ENCODE data around the gene TTC39A. TPM values are rescaled to one million over a fixed set of nuclear protein-coding genes. Genes with fewer than 3 reads are reported as not detected.
"Not testable (repeated sequence)": the region's sequence is repeated elsewhere in the genome, so short reads cannot be mapped to it uniquely, and the experiment has no call there.

Gene TTC39A
- total and polyA plus RNA-seq, 7 donors: 0.48 to 12.4 (median 6.0) TPM

DNA sequence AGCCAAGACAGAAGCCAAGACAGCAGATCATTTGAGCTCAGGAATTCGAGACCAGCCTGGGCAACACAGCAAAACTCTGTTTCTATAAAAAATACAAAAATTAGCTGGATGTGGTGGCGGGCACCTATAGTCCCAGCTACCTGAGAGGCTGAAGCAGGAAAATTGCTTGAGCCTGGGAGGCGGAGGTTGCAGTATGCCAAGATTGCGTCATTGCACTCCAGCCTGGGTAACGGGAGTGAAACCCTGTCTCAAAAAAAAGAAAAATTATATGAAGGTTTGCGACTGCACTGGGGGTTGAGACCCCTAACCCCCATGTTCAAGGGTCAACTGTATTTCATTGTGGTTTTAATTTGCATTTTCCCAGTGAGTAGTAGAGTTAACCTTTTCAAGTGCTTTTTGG lies 78.0 kb downstream of the TTC39A start:
- Histone ChIP-seq H3K9me3 (no peaks in the 10 kb centered on the region), H3K36me3 (ENCODE audit: insufficient read depth in 1 of 2, low read depth in 1 of 2) (no peaks in the 10 kb centered on the region), H3K27ac (no peak overlapping the region), H3K4me1 (peaks cover 43% of the 10 kb centered on the region), H3K4me3 (no peak overlapping the region), H3K27me3 (ENCODE audit: insufficient read depth in 3 of 3, low read length in 2 of 3) (no peaks in the 10 kb centered on the region)
- intact Hi-C loops (cut with DNase I): no loop called here
- ATAC-seq (no peak), DNase-seq (no peak)
- 88 to 99% (median 94%) methylated on average over 6 of the region's 6 CpGs for WGBS, 3 donors
- TF ChIP-seq CTCF (IDR thresholded peaks at IDR 0.05): no peak

GRCh38 chr1:51251165-51251564 lies 79.2 kb downstream of the TTC39A start:
- ATAC-seq; H3K27me3 ChIP-seq (ENCODE audit: insufficient read depth in 3 of 3, low read length in 2 of 3); H3K27ac ChIP-seq; intact Hi-C loops (cut with DNase I); DNase-seq; H3K4me3 ChIP-seq; H3K36me3 ChIP-seq (ENCODE audit: insufficient read depth in 1 of 2, low read depth in 1 of 2); H3K9me3 ChIP-seq: not testable (repeated sequence)
- WGBS, 3 donors: 96 to 99% (median 99%) methylated on average over 14 to 20 of the region's 20 CpGs
- peaks cover 48% of the 10 kb centered on the region for H3K4me1 ChIP-seq

GRCh38 chr1:51250729-51251128 lies 79.6 kb downstream of the TTC39A start:
- DNase-seq; H3K36me3 ChIP-seq (ENCODE audit: insufficient read depth in 1 of 2, low read depth in 1 of 2); H3K4me3 ChIP-seq; ATAC-seq; H3K27ac ChIP-seq; intact Hi-C loops (cut with DNase I); H3K9me3 ChIP-seq; H3K27me3 ChIP-seq (ENCODE audit: insufficient read depth in 3 of 3, low read length in 2 of 3): not testable (repeated sequence)
- WGBS, 3 donors: 97 to 99% (median 97%) methylated on average over 12 to 14 of the region's 14 CpGs
- H3K4me1 ChIP-seq: peaks cover 49% of the 10 kb centered on the region

GRCh38 chr1:51249445-51249844 lies 80.9 kb downstream of the TTC39A start:
- Histone ChIP-seq H3K4me3 (no peak overlapping the region), H3K27ac (no peak overlapping the region), H3K36me3 (ENCODE audit: insufficient read depth in 1 of 2, low read depth in 1 of 2) (no peaks in the 10 kb centered on the region), H3K4me1 (peaks cover 53% of the 10 kb centered on the region), H3K27me3 (ENCODE audit: insufficient read depth in 3 of 3, low read length in 2 of 3) (no peaks in the 10 kb centered on the region), H3K9me3 (no peaks in the 10 kb centered on the region)
- WGBS, 3 donors: 92 to 98% (median 93%) methylated on average over 1 of the region's 1 CpG
- ATAC-seq (no peak), DNase-seq (no peak)
- TF ChIP-seq CTCF (IDR thresholded peaks at IDR 0.05): no peak
- intact Hi-C loops (cut with DNase I): no loop called here

DNA sequence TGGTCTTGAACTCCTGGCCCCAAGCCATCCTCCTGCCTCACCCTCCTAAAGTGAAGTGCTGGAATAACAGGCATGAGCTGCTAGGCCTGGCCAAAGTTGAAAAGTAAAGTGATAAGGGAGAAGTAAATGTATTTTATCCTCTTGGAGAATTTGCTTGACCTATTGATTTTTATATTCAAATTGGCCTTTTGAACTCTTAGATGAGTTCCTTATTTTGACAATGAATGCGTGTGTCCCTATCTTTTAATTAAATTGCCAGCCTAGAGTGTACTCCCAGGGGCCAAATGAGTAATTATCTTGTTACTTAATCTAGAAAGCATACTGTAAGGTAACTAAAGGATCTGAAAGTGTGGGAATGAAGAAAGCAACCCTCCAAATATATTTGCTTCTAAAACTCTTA lies 82.9 kb downstream of the TTC39A start:
- no peaks in the 10 kb centered on the region for H3K27me3 ChIP-seq (ENCODE audit: insufficient read depth in 3 of 3, low read length in 2 of 3)
- peaks cover 57% of the 10 kb centered on the region for H3K4me1 ChIP-seq
- H3K27ac ChIP-seq: no peak overlapping the region
- TF ChIP-seq CTCF (IDR thresholded peaks at IDR 0.05): no peak
- intact Hi-C loops (cut with DNase I): no loop called here
- no peaks in the 10 kb centered on the region for H3K9me3 ChIP-seq
- H3K4me3 ChIP-seq: no peak overlapping the region
- no peaks in the 10 kb centered on the region for H3K36me3 ChIP-seq (ENCODE audit: insufficient read depth in 1 of 2, low read depth in 1 of 2)
- no peak for ATAC-seq
- DNase-seq: no peak
- WGBS, 3 donors: 64 to 72% (median 69%) methylated on average over 1 of the region's 1 CpG

GRCh38 chr1:51247022-51247421 lies 83.3 kb downstream of the TTC39A start:
- H3K4me1 ChIP-seq: peaks cover 62% of the 10 kb centered on the region
- H3K4me3 ChIP-seq: no peak overlapping the region
- H3K36me3 ChIP-seq (ENCODE audit: insufficient read depth in 1 of 2, low read depth in 1 of 2): no peaks in the 10 kb centered on the region
- intact Hi-C loops (cut with DNase I): no loop called here
- DNase-seq (no peak), ATAC-seq (no peak)
- TF ChIP-seq CTCF (IDR thresholded peaks at IDR 0.05): no peak
- no peak overlapping the region for H3K27ac ChIP-seq
- H3K9me3 ChIP-seq: no peaks in the 10 kb centered on the region
- H3K27me3 ChIP-seq (ENCODE audit: insufficient read depth in 3 of 3, low read length in 2 of 3): no peaks in the 10 kb centered on the region
- 82 to 95% (median 88%) methylated on average over 2 of the region's 2 CpGs for WGBS, 3 donors
